ENCODE measurements around the gene NXPH4. TPM values are rescaled to one million over a fixed set of nuclear protein-coding genes. Genes with fewer than 3 reads are reported as not detected.
A peak's percentile ranks its signal among the peaks of the same experiment; 100 is the strongest.

NXPH4 gene
- total RNA-seq (under 1 TPM in 3 of 4 donors, not detected in 1; 0.24 to 0.58 (median 0.42) TPM), polyA plus RNA-seq (under 1 TPM in 2 of 3 donors, not detected in 1; 0.01 to 0.20 TPM)
- long read RNA-seq, donor 1 = 0 reads
- long read RNA-seq, donor 2 = 0 reads

- Histone ChIP-seq H3K9me3 (no peaks in the 10 kb centered on the region), H3K36me3 (ENCODE audit: insufficient read depth in 1 of 2, low read depth in 1 of 2) (no peaks in the 10 kb centered on the region), H3K4me1 (peaks cover 14% of the 10 kb centered on the region), H3K27ac (no peak within 1 kb of the TSS), H3K4me3 (peak within 1 kb of the TSS; percentile 68), H3K27me3 (ENCODE audit: insufficient read depth in 3 of 3, low read length in 2 of 3) (peaks cover 0 to 59% (median 26%) of the 10 kb centered on the region in 3 donors)
- DNase-seq (no peak), ATAC-seq (no peak)
- TF ChIP-seq CTCF (IDR thresholded peaks at IDR 0.05) = no peak
- WGBS, 3 donors = 2% methylated on average over 24 to 100 of the region's 102 CpGs
- intact Hi-C loops (cut with DNase I) = loop anchor here in 1 of 2 donors (10.0 kb wide), 1 partner anchor 249 kb away; no protein-coding TSS in a partner anchor
Observed at GRCh38 chr12:57216014-57216911, at the start of gene NXPH4. Gene NXPH4 (plus strand): TSS chr12:57216794. CDS start chr12:57216970, 176 bp downstream.

GRCh38 chr12:57166971-57167371, 49.6 kb upstream of the NXPH4 start:
- WGBS, 3 donors = 68 to 71% (median 70%) methylated on average over 10 of the region's 10 CpGs
- DNase-seq = no peak
- Histone ChIP-seq H3K27ac (no peak overlapping the region), H3K9me3 (no peaks in the 10 kb centered on the region), H3K27me3 (ENCODE audit: insufficient read depth in 3 of 3, low read length in 2 of 3) (no peaks in the 10 kb centered on the region), H3K4me1 (no peaks in the 10 kb centered on the region), H3K4me3 (no peak overlapping the region), H3K36me3 (ENCODE audit: insufficient read depth in 1 of 2, low read depth in 1 of 2) (peaks cover 0 to 43% of the 10 kb centered on the region in 2 donors)
- intact Hi-C loops (cut with DNase I) = no loop called here
- no peak for ATAC-seq
- no peak for TF ChIP-seq CTCF (IDR thresholded peaks at IDR 0.05)

GRCh38 chr12:57168058-57168457, 48.5 kb upstream of the NXPH4 start:
- Histone ChIP-seq H3K27me3 (ENCODE audit: insufficient read depth in 3 of 3, low read length in 2 of 3) (no peaks in the 10 kb centered on the region), H3K9me3 (no peaks in the 10 kb centered on the region), H3K4me3 (no peak overlapping the region), H3K4me1 (no peaks in the 10 kb centered on the region), H3K27ac (no peak overlapping the region), H3K36me3 (ENCODE audit: insufficient read depth in 1 of 2, low read depth in 1 of 2) (peaks cover 0 to 43% of the 10 kb centered on the region in 2 donors)
- TF ChIP-seq CTCF (IDR thresholded peaks at IDR 0.05) = no peak
- WGBS, 3 donors = 80 to 83% (median 80%) methylated on average over 10 of the region's 10 CpGs
- no peak for ATAC-seq
- intact Hi-C loops (cut with DNase I) = no loop called here
- DNase-seq = no peak

- Histone ChIP-seq H3K4me3 (no peak overlapping the region), H3K27me3 (ENCODE audit: insufficient read depth in 3 of 3, low read length in 2 of 3) (no peaks in the 10 kb centered on the region), H3K27ac (no peak overlapping the region), H3K9me3 (no peaks in the 10 kb centered on the region), H3K4me1 (no peaks in the 10 kb centered on the region), H3K36me3 (ENCODE audit: insufficient read depth in 1 of 2, low read depth in 1 of 2) (peaks cover 0 to 43% of the 10 kb centered on the region in 2 donors)
- intact Hi-C loops (cut with DNase I) = no loop called here
- ATAC-seq (no peak), DNase-seq (no peak)
- no peak for TF ChIP-seq CTCF (IDR thresholded peaks at IDR 0.05)
- 84 to 88% (median 87%) methylated on average over 22 to 23 of the region's 23 CpGs for WGBS, 3 donors
Observed at GRCh38 chr12:57169046-57169795, 47.4 kb upstream of the NXPH4 start.
